Neutrophil (primary cell): ENCODE measurements around the gene MEIKIN.

ENCODE experiments used
- H3K27ac ChIP-seq: fragments of 200-600 bp; sonication (generic); 2 replicates; pipeline ENCODE4 v1.5.1; 2016; ENCODE audit warnings: mild to moderate bottlenecking, moderate library complexity
- H3K27me3 ChIP-seq: fragments of 200-600 bp; sonication (generic); 2 replicates; pipeline ENCODE4 v1.6.0; 2016; ENCODE audit warnings: mild to moderate bottlenecking
- H3K36me3 ChIP-seq: fragments of 200-600 bp; sonication (generic); 2 replicates; pipeline ENCODE4 v1.5.1; 2017
- H3K4me1 ChIP-seq, 2 experiments: fragments of 200-600 bp in 1 of 2; sonication (generic) in 1 of 2; 1 replicate in 1 of 2; 2 replicates in 1 of 2; pipeline versions ENCODE4 v1.5.1 to v1.6.1; 2013 to 2016; ENCODE audit warnings: low read depth in 1 of 2, low read length in 1 of 2, mild to moderate bottlenecking in 1 of 2, moderate library complexity in 1 of 2; ENCODE audit not compliant: control insufficient read depth in 1 of 2, insufficient read depth in 1 of 2
- H3K4me3 ChIP-seq, 2 experiments: fragments of 200-600 bp in 1 of 2; sonication (generic) in 1 of 2; 1 replicate in 1 of 2; 2 replicates in 1 of 2; pipeline ENCODE4 v1.5.1; 2013 to 2016; ENCODE audit warnings: low read depth in 1 of 2, low read length in 1 of 2, mild to moderate bottlenecking in 1 of 2, moderate library complexity in 1 of 2
- H3K9me3 ChIP-seq: fragments of 200-600 bp; sonication (generic); 2 replicates; pipeline ENCODE4 v1.5.1; 2016
- CTCF ChIP-seq: fragments of 200-600 bp; sonication (generic); IDR thresholded peaks from 2 replicates; pipeline ENCODE4 v1.5.1; 2016; ENCODE audit warnings: antibody characterized with exemption

The MEIKIN gene

GRCh38 chr5:131991593-131992324 lies 46.3 kb upstream of the MEIKIN start:
- no peaks in the 10 kb centered on the region for H3K9me3 ChIP-seq
- no peak overlapping the region for H3K27ac ChIP-seq
- no peak for TF ChIP-seq CTCF
- H3K4me3 ChIP-seq = no peak overlapping the region
- H3K4me1 ChIP-seq = no peaks in the 10 kb centered on the region
- H3K36me3 ChIP-seq = no peaks in the 10 kb centered on the region
- H3K27me3 ChIP-seq = no peaks in the 10 kb centered on the region

- Histone ChIP-seq H3K4me3 (no peak overlapping the region), H3K27me3 (no peaks in the 10 kb centered on the region), H3K9me3 (no peaks in the 10 kb centered on the region), H3K27ac (no peak overlapping the region), H3K4me1 (no peaks in the 10 kb centered on the region), H3K36me3 (no peaks in the 10 kb centered on the region)
- TF ChIP-seq CTCF = no peak
These were observed 45.3 kb upstream of the MEIKIN start for GRCh38 chr5:131990716-131991115.

- Histone ChIP-seq H3K27me3 (no peaks in the 10 kb centered on the region), H3K9me3 (no peaks in the 10 kb centered on the region), H3K27ac (no peak overlapping the region), H3K4me1 (no peaks in the 10 kb centered on the region), H3K36me3 (no peaks in the 10 kb centered on the region), H3K4me3 (no peak overlapping the region)
- TF ChIP-seq CTCF = no peak
These were observed 43.1 kb upstream of the MEIKIN start for GRCh38 chr5:131988601-131989000.

- Histone ChIP-seq H3K27me3 (no peaks in the 10 kb centered on the region), H3K9me3 (no peaks in the 10 kb centered on the region), H3K4me1 (no peaks in the 10 kb centered on the region), H3K36me3 (no peaks in the 10 kb centered on the region), H3K4me3 (no peak overlapping the region), H3K27ac (no peak overlapping the region)
- no peak for TF ChIP-seq CTCF
These were observed 41.8 kb upstream of the MEIKIN start for GRCh38 chr5:131987251-131987650.

GRCh38 chr5:131986161-131986912 lies 40.9 kb upstream of the MEIKIN start:
- TF ChIP-seq CTCF = no peak
- no peaks in the 10 kb centered on the region for H3K9me3 ChIP-seq
- no peaks in the 10 kb centered on the region for H3K27me3 ChIP-seq
- no peak overlapping the region for H3K4me3 ChIP-seq
- H3K27ac ChIP-seq = no peak overlapping the region
- H3K36me3 ChIP-seq = no peaks in the 10 kb centered on the region
- no peaks in the 10 kb centered on the region for H3K4me1 ChIP-seq
